ENCODE data around the gene CDH23. TPM values are rescaled to one million over a fixed set of nuclear protein-coding genes. Genes with fewer than 3 reads are reported as not detected.

CDH23 gene
- total RNA-seq, 6 donors from 2014 or later: 4.7 to 29.3 (median 10.4) TPM

GRCh38 chr10:71501402-71501801 is 104.7 kb downstream of the CDH23 start:
- Histone ChIP-seq H3K36me3 (no peaks in the 10 kb centered on the region), H3K27ac (no peak overlapping the region), H3K4me3 (no peak overlapping the region), H3K4me1 (peaks cover 0 to 9% (median 1%) of the 10 kb centered on the region in 4 donors), H3K27me3 (no peaks in the 10 kb centered on the region), H3K9me3 (no peaks in the 10 kb centered on the region)
- 83 to 87% methylated on average over 2 to 4 of the region's 4 CpGs for WGBS, 2 donors
- no peak for ATAC-seq (ENCODE audit: low FRiP score in 2 of 2)
- no peak for DNase-seq
- TF ChIP-seq POLR2A (IDR thresholded peaks at IDR 0.05): no peak
- TF ChIP-seq POLR2AphosphoS5 (IDR thresholded peaks at IDR 0.05): no peak
- TF ChIP-seq, protein P1, sequence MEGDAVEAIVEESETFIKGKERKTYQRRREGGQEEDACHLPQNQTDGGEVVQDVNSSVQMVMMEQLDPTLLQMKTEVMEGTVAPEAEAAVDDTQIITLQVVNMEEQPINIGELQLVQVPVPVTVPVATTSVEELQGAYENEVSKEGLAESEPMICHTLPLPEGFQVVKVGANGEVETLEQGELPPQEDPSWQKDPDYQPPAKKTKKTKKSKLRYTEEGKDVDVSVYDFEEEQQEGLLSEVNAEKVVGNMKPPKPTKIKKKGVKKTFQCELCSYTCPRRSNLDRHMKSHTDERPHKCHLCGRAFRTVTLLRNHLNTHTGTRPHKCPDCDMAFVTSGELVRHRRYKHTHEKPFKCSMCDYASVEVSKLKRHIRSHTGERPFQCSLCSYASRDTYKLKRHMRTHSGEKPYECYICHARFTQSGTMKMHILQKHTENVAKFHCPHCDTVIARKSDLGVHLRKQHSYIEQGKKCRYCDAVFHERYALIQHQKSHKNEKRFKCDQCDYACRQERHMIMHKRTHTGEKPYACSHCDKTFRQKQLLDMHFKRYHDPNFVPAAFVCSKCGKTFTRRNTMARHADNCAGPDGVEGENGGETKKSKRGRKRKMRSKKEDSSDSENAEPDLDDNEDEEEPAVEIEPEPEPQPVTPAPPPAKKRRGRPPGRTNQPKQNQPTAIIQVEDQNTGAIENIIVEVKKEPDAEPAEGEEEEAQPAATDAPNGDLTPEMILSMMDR (IDR thresholded peaks at IDR 0.05): no peak
- no peak for TF ChIP-seq EP300 (IDR thresholded peaks at IDR 0.05)

DNA sequence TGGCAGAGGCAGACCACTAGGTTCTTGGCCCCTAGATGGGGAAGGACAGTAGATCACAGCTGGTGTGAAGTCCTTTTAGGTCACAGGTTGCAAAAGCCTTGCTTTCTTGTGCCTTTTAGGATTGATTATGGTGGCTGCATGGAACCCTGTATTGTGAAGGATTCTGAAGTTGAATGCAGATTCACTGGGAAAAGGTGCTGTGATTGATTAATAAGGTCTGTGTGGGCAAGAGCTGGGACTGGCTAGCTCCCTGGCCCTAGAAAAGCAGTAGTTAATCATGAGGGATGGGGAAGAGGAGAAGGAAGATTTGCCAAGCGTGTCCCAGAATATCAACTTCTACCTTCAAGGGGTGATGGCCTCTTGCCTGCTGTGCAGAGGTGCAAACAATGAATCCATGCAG is 105.5 kb downstream of the CDH23 start:
- 83 to 95% methylated on average over 1 of the region's 1 CpG for WGBS, 2 donors
- no peaks in the 10 kb centered on the region for H3K36me3 ChIP-seq
- TF ChIP-seq, protein P1 (IDR thresholded peaks at IDR 0.05): no peak
- TF ChIP-seq POLR2AphosphoS5 (IDR thresholded peaks at IDR 0.05): no peak
- no peak for TF ChIP-seq EP300 (IDR thresholded peaks at IDR 0.05)
- TF ChIP-seq POLR2A (IDR thresholded peaks at IDR 0.05): no peak
- H3K27ac ChIP-seq: no peak overlapping the region
- no peak overlapping the region for H3K4me3 ChIP-seq
- DNase-seq (no peak), ATAC-seq (ENCODE audit: low FRiP score in 2 of 2) (no peak)
- H3K4me1 ChIP-seq: peaks cover 0 to 9% (median 1%) of the 10 kb centered on the region in 4 donors
- no peaks in the 10 kb centered on the region for H3K27me3 ChIP-seq
- H3K9me3 ChIP-seq: no peaks in the 10 kb centered on the region

DNA sequence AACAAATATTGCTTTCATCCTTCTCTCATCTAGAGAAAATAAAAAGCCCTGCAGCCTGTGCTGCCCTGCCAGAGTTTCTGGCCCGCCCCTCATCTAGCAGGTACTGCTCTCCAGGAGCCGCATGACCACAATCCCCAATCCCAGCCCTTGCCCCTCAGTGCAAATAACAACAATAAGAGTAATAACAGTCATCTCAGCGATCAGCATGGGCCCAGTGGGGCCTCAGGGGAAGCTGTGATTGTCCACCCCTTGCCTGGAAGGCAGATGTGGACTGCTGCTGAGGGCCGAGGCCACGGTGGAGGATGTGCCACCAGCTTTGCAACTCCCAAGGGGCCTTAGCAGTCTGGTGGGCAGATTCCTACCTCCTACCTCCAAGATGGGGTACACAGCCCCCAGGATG is 106.1 kb downstream of the CDH23 start:
- H3K9me3 ChIP-seq: no peaks in the 10 kb centered on the region
- no peak for ATAC-seq (ENCODE audit: low FRiP score in 2 of 2)
- no peak overlapping the region for H3K27ac ChIP-seq
- H3K4me1 ChIP-seq: peaks cover 0 to 9% (median 1%) of the 10 kb centered on the region in 4 donors
- no peak overlapping the region for H3K4me3 ChIP-seq
- DNase-seq: no peak
- H3K27me3 ChIP-seq: no peaks in the 10 kb centered on the region
- no peaks in the 10 kb centered on the region for H3K36me3 ChIP-seq
- 91 to 97% methylated on average over 3 to 5 of the region's 5 CpGs for WGBS, 2 donors
- TF ChIP-seq, protein P1 (IDR thresholded peaks at IDR 0.05): no peak
- no peak for TF ChIP-seq EP300 (IDR thresholded peaks at IDR 0.05)
- TF ChIP-seq POLR2A (IDR thresholded peaks at IDR 0.05): no peak
- no peak for TF ChIP-seq POLR2AphosphoS5 (IDR thresholded peaks at IDR 0.05)

DNA sequence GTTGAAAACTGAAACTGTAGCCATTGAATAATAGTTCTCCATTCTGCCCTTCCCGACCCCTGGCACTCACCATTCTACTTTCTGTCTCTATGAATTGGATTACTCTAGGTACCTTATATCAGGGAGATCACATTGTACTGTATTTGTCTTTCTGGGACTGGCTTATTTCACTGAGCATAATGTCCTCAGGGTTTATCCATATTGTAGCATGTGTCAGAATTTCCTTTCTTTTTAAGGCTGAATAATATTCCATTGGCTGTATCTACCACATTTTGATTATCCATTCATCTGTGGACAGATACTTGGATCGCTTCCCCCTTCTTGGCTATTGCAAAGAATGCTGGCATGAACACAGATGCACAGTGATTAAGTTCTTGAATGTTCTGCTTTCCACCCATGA is 107.4 kb downstream of the CDH23 start:
- Histone ChIP-seq H3K4me3 (no peak overlapping the region), H3K27ac (no peak overlapping the region), H3K36me3 (no peaks in the 10 kb centered on the region), H3K4me1 (peaks cover 0 to 9% (median 1%) of the 10 kb centered on the region in 4 donors), H3K9me3 (no peaks in the 10 kb centered on the region), H3K27me3 (no peaks in the 10 kb centered on the region)
- DNase-seq (no peak), ATAC-seq (ENCODE audit: low FRiP score in 2 of 2) (no peak)
- WGBS, 2 donors: 76 to 83% methylated on average over 2 of the region's 2 CpGs
- TF ChIP-seq, protein P1 (IDR thresholded peaks at IDR 0.05): no peak
- TF ChIP-seq POLR2AphosphoS5 (IDR thresholded peaks at IDR 0.05) (no peak), EP300 (IDR thresholded peaks at IDR 0.05) (no peak), POLR2A (IDR thresholded peaks at IDR 0.05) (no peak)

GRCh38 chr10:71504570-71504969 is 107.8 kb downstream of the CDH23 start:
- no peak overlapping the region for H3K4me3 ChIP-seq
- no peaks in the 10 kb centered on the region for H3K36me3 ChIP-seq
- 72 to 88% methylated on average over 4 to 5 of the region's 5 CpGs for WGBS, 2 donors
- H3K27ac ChIP-seq: no peak overlapping the region
- H3K27me3 ChIP-seq: no peaks in the 10 kb centered on the region
- no peak for ATAC-seq (ENCODE audit: low FRiP score in 2 of 2)
- DNase-seq: no peak
- H3K4me1 ChIP-seq: peaks cover 0 to 9% (median 1%) of the 10 kb centered on the region in 4 donors
- H3K9me3 ChIP-seq: no peaks in the 10 kb centered on the region
- TF ChIP-seq, protein P1 (IDR thresholded peaks at IDR 0.05): no peak
- TF ChIP-seq EP300 (IDR thresholded peaks at IDR 0.05) (no peak), POLR2AphosphoS5 (IDR thresholded peaks at IDR 0.05) (no peak), POLR2A (IDR thresholded peaks at IDR 0.05) (no peak)

Measured in upper lobe of left lung (tissue), 6 donors.